ENCODE measurements around the gene FJX1.

The FJX1 gene

GRCh38 chr11:35622070-35622469, 3.8 kb downstream of the FJX1 start:
- no peaks in the 10 kb centered on the region for H3K36me3 ChIP-seq (ENCODE audit: insufficient read depth, low read length)

GRCh38 chr11:35623621-35624168, 5.4 kb downstream of the FJX1 start:
- Histone ChIP-seq H3K9ac (ENCODE audit: low read length) (no peak overlapping the region), H3K4me3 (ENCODE audit: low read depth, low read length, poor library complexity, severe bottlenecking) (no peak overlapping the region), H3K36me3 (ENCODE audit: insufficient read depth, low read length) (no peaks in the 10 kb centered on the region), H3K27me3 (ENCODE audit: insufficient read depth, low read length) (no peaks in the 10 kb centered on the region), H3F3A (ENCODE audit: insufficient read depth, low read length) (no peaks in the 10 kb centered on the region), H2AFZ (ENCODE audit: low read length) (no peak overlapping the region), H3K9me2 (ENCODE audit: low read depth, low read length) (no peaks in the 10 kb centered on the region), H4K20me1 (ENCODE audit: insufficient read depth, low read length) (no peaks in the 10 kb centered on the region), H3K27ac (ENCODE audit: low read depth, low read length, poor library complexity, severe bottlenecking) (no peak overlapping the region), H3K4me1 (ENCODE audit: insufficient read depth, low read length, severe bottlenecking) (no peaks in the 10 kb centered on the region), H3K9me3 (ENCODE audit: low read length) (no peaks in the 10 kb centered on the region), H3K79me2 (ENCODE audit: insufficient read depth, low read length) (no peaks in the 10 kb centered on the region), H3K4me2 (ENCODE audit: low read length) (no peak overlapping the region)
- TF ChIP-seq EZH2 (IDR thresholded peaks at IDR 0.05; ENCODE audit: borderline replicate concordance, low read length) (no peak), CTCF (IDR thresholded peaks at IDR 0.05; ENCODE audit: low read length) (no peak)

More at GRCh38 chr11:35622070-35622469, 3.8 kb downstream of the FJX1 start:
- Histone ChIP-seq H3K4me2 (ENCODE audit: low read length) (no peak overlapping the region), H3K4me1 (ENCODE audit: insufficient read depth, low read length, severe bottlenecking) (no peaks in the 10 kb centered on the region), H2AFZ (ENCODE audit: low read length) (no peak overlapping the region), H4K20me1 (ENCODE audit: insufficient read depth, low read length) (no peaks in the 10 kb centered on the region), H3K9me2 (ENCODE audit: low read depth, low read length) (no peaks in the 10 kb centered on the region), H3K27me3 (ENCODE audit: insufficient read depth, low read length) (no peaks in the 10 kb centered on the region), H3K9ac (ENCODE audit: low read length) (no peak overlapping the region), H3F3A (ENCODE audit: insufficient read depth, low read length) (no peaks in the 10 kb centered on the region), H3K79me2 (ENCODE audit: insufficient read depth, low read length) (no peaks in the 10 kb centered on the region), H3K27ac (ENCODE audit: low read depth, low read length, poor library complexity, severe bottlenecking) (no peak overlapping the region), H3K9me3 (ENCODE audit: low read length) (no peaks in the 10 kb centered on the region), H3K4me3 (ENCODE audit: low read depth, low read length, poor library complexity, severe bottlenecking) (no peak overlapping the region)
- TF ChIP-seq EZH2 (IDR thresholded peaks at IDR 0.05; ENCODE audit: borderline replicate concordance, low read length) (no peak), CTCF (IDR thresholded peaks at IDR 0.05; ENCODE audit: low read length) (no peak)

GRCh38 chr11:35624316-35624715, 6.1 kb downstream of the FJX1 start:
- TF ChIP-seq CTCF (IDR thresholded peaks at IDR 0.05; ENCODE audit: low read length), result no peak
- no peak for TF ChIP-seq EZH2 (IDR thresholded peaks at IDR 0.05; ENCODE audit: borderline replicate concordance, low read length)
- H3K27me3 ChIP-seq (ENCODE audit: insufficient read depth, low read length), result no peaks in the 10 kb centered on the region
- no peaks in the 10 kb centered on the region for H3K36me3 ChIP-seq (ENCODE audit: insufficient read depth, low read length)
- H3K4me2 ChIP-seq (ENCODE audit: low read length), result no peak overlapping the region
- H3K9me2 ChIP-seq (ENCODE audit: low read depth, low read length), result no peaks in the 10 kb centered on the region
- no peaks in the 10 kb centered on the region for H3K9me3 ChIP-seq (ENCODE audit: low read length)
- H3K4me1 ChIP-seq (ENCODE audit: insufficient read depth, low read length, severe bottlenecking), result no peaks in the 10 kb centered on the region
- no peaks in the 10 kb centered on the region for H4K20me1 ChIP-seq (ENCODE audit: insufficient read depth, low read length)
- no peak overlapping the region for H3K4me3 ChIP-seq (ENCODE audit: low read depth, low read length, poor library complexity, severe bottlenecking)
- H3K27ac ChIP-seq (ENCODE audit: low read depth, low read length, poor library complexity, severe bottlenecking), result no peak overlapping the region
- H3F3A ChIP-seq (ENCODE audit: insufficient read depth, low read length), result no peaks in the 10 kb centered on the region
- no peak overlapping the region for H3K9ac ChIP-seq (ENCODE audit: low read length)
- H2AFZ ChIP-seq (ENCODE audit: low read length), result no peak overlapping the region
- no peaks in the 10 kb centered on the region for H3K79me2 ChIP-seq (ENCODE audit: insufficient read depth, low read length)
